GM12864 (cell line): Measurements from ENCODE around the gene DCTN2.

Source experiments
- DNase-seq: peaks from one replicate; pipeline ENCODE4 v3.0.0-alpha.2; 2011; ENCODE audit warnings: low read depth
- H3K4me3 ChIP-seq: 2 replicates; pipeline ENCODE4 v1.5.1; 2011; ENCODE audit warnings: mild to moderate bottlenecking, low read depth, low read length, control low read depth
- TF ChIP-seq, protein P1 (sequence below): IDR thresholded peaks from 2 replicates; pipeline ENCODE4 v1.5.1; 2011; ENCODE audit warnings: low read depth, mild to moderate bottlenecking, moderate library complexity, low read length, control low read depth, inconsistent platforms; ENCODE audit errors: missing control alignments

DCTN2 gene

DNA sequence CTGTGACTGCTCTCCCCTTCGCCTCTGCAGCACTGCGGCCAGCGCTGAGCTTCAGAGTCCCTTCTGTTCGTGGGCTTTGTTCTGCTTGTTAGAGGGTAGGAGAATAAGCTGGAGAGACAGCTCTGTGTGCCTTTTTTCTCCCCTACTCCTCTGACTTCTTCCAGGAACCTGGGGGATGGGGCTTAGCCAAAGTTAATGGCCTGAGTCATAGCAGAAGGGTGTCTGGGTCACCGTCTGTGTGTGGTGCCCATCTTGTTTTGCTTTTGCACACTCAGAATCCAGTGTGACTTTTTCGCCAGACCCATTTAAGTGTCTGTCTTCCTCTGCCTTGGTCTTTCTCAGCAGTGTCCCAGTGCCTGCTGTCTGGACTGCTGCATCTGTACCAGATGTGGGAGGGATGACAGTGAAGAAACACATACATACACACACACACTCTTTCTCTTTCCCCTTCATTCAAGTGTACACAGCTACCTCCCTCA lies 5.9 kb upstream of the DCTN2 start:
- DNase-seq: no peak
- H3K4me3 ChIP-seq: no peak overlapping the region
- TF ChIP-seq, protein P1, sequence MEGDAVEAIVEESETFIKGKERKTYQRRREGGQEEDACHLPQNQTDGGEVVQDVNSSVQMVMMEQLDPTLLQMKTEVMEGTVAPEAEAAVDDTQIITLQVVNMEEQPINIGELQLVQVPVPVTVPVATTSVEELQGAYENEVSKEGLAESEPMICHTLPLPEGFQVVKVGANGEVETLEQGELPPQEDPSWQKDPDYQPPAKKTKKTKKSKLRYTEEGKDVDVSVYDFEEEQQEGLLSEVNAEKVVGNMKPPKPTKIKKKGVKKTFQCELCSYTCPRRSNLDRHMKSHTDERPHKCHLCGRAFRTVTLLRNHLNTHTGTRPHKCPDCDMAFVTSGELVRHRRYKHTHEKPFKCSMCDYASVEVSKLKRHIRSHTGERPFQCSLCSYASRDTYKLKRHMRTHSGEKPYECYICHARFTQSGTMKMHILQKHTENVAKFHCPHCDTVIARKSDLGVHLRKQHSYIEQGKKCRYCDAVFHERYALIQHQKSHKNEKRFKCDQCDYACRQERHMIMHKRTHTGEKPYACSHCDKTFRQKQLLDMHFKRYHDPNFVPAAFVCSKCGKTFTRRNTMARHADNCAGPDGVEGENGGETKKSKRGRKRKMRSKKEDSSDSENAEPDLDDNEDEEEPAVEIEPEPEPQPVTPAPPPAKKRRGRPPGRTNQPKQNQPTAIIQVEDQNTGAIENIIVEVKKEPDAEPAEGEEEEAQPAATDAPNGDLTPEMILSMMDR: no peak

- no peak for DNase-seq
- H3K4me3 ChIP-seq: no peak overlapping the region
Observed at GRCh38 chr12:57552306-57552651, 5.3 kb upstream of the DCTN2 start.

DNA sequence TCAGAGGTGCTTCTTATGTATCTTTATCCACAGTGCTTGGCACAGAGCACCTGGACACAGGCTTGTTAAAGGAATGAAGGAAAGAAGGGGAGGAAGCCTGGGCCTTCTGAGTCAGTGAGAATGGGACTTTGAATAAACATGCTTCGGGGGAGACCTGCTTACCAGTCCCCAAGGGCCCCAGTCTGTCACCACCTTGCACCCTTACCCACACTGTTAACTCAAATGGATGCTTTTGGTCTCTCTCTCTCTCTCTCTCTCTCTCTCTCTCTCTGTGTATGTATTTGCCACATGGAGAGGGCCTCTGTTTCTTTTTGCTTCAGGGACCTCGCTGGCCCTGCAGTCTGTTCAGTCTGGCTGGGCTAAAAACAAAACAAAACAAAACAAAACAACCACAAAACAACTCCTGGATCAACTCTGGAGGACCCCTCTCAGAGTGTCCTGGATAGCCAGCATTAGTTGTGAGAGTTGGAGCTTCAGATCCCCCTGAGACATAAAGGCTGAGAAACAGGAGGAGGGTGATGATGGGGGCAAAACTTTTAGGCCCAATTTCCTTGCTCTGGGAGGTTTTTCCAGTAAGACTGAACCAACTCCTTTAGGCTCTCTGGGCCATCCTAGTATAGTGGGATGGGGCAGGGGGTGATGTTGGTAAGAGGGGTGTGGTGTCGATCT lies 4.8 kb upstream of the DCTN2 start:
- TF ChIP-seq, protein P1: no peak
- DNase-seq: no peak
- no peak overlapping the region for H3K4me3 ChIP-seq

More at GRCh38 chr12:57552306-57552651, 5.3 kb upstream of the DCTN2 start:
- TF ChIP-seq, protein P1: no peak

- no peak for DNase-seq
- TF ChIP-seq, protein P1: no peak
- H3K4me3 ChIP-seq: no peak overlapping the region
Observed at GRCh38 chr12:57550641-57551549, 3.9 kb upstream of the DCTN2 start.

DNA sequence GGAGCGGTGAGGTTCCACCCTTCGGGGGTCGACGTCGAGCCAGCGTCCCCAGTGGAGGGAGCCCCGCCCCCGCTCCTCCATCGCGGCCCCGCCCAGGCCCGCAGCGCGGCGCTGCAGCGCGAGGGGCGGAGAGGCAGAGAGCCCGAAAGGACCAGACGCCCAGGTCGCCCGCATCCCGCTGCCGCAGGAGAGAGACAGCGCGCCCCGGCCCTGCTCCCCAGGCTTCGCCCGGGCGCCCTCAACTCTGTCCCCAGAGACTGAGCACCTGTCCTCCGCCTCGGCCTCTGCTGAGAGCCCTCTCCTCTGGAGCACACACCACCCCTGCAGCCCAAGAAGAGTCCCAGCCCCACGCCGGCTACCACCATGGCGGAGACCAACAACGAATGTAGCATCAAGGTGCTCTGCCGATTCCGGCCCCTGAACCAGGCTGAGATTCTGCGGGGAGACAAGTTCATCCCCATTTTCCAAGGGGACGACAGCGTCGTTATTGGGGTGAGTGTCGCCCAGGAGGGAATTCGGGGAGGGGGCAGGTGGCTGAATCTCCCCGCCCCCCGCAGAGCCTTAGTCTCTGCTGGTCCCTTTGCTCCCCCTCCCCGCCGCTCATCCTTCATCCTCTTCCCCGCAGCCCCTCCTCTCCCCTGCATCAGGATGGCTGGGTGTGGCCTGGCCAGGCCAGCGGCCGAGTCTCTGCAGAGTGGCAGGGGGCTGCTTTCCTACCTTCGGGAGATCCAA lies 3.1 kb upstream of the DCTN2 start, which contains the start of gene KIF5A:
TSS of gene KIF5A (plus strand) at position 136 of the 732 bp plus-strand sequence. CDS start at position 364, 228 bp downstream.
- peak within 1 kb of the TSS; percentile 29 for H3K4me3 ChIP-seq
- DNase-seq: no peak
- TF ChIP-seq, protein P1: no peak

DNA sequence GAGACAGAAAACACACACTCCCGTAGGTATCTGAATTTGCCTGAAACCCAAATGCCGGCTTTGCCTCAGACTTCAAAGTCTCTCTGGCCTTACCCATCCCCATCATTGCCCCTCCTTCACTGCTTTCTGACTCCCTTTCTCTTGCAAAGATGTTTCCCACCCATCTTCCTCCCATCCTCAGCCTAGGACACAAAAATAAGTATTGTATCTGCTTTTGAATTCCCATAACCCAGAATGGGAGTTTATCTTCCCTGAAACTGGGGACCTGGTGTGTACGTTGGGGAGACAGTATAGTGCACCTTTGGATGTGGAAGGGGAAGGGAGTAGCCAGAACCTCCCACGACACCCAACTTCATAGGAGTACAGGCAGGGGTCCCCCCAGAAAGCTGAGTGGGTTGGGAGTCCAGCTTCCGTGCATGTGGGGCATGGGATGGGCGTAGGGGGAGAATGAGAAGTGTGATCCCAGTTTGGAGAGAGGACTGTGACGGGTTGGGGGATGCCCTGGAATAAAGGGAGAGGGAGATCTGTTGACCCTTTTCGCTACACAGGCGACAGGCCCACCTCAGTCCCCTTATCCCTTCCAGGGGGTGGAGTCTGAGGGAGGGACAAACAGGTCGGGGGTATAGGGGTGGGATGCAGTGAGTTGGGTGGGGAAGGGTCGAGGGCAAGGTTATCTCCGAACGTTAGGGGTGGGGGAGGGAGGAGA lies 2.4 kb upstream of the DCTN2 start:
- peak overlapping the region; percentile 29 for H3K4me3 ChIP-seq
- TF ChIP-seq, protein P1: no peak
- DNase-seq: no peak
